Ovary (tissue), 3 donors: Measurements from ENCODE around the gene CLNK.

Experiments used
- POLR2A ChIP-seq: fragments of 450-650 bp; IDR thresholded peaks from one replicate; pipeline ENCODE4 v1.6.1; 2017; ENCODE audit warnings: antibody characterized with exemption, mild to moderate bottlenecking, moderate library complexity
- TF ChIP-seq, protein P1 (sequence below), 3 donors: fragments of 450-650 bp in 2 of 3; fragments of 200-600 bp in 1 of 3; IDR thresholded peaks; one replicate each; pipeline versions ENCODE4 v1.5.1 to v1.8.0; 2016 to 2022; ENCODE audit warnings: antibody characterized with exemption in 3 of 3, mild to moderate bottlenecking in 1 of 3
- donor health status: DM: no; HTN: no; CAD: no.

DNA sequence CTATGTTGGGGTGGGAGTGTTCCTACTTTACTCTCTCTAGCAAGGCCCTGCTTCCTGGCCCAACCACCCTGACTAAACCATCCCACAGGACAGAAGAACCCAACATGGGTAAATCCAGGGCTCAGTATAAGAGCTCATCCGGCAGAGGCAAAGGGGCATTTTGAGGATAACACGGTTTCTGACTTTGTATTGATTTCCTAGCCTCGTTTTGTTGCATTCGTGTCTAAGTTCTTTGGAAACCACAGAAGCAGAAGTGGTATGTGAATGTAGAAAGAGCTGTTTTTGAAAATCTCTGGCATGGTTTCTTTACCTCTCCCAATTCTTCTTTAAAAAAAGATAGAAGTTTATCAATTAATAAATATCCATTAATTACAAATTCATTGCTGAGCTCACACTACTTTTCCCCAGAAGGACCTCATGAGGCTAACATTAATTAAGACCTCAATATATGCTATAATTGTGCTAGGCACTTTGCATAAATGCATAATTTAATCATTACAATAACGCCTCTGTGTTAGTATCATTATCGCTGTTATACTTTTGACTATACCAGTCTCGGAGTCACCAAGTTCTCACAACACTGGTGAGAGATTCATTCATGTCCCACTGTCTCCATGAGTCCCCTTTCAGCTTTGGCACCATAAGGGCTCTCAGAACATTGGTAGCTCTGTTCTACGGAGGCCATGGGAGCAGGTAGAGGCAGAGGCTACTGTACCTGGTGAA, 5.8 kb upstream of the CLNK start:
- TF ChIP-seq, protein P1, sequence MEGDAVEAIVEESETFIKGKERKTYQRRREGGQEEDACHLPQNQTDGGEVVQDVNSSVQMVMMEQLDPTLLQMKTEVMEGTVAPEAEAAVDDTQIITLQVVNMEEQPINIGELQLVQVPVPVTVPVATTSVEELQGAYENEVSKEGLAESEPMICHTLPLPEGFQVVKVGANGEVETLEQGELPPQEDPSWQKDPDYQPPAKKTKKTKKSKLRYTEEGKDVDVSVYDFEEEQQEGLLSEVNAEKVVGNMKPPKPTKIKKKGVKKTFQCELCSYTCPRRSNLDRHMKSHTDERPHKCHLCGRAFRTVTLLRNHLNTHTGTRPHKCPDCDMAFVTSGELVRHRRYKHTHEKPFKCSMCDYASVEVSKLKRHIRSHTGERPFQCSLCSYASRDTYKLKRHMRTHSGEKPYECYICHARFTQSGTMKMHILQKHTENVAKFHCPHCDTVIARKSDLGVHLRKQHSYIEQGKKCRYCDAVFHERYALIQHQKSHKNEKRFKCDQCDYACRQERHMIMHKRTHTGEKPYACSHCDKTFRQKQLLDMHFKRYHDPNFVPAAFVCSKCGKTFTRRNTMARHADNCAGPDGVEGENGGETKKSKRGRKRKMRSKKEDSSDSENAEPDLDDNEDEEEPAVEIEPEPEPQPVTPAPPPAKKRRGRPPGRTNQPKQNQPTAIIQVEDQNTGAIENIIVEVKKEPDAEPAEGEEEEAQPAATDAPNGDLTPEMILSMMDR (IDR thresholded peaks at IDR 0.05) = no peak
- TF ChIP-seq POLR2A = no peak
